Measurements from ENCODE around the gene PRKCE.

GRCh38 chr2:46040563-46041155, 389.2 kb downstream of the PRKCE start:
- TF ChIP-seq CTCF (conservative IDR thresholded peaks at IDR 0.05; ENCODE audit: low read depth in 2 of 2) (no peak), REST (IDR thresholded peaks at IDR 0.05; ENCODE audit: unreplicated experiment) (no peak), POLR2AphosphoS5 (IDR thresholded peaks at IDR 0.05; ENCODE audit: low read depth) (no peak), EZH2 (IDR thresholded peaks at IDR 0.05; ENCODE audit: low read depth, unreplicated experiment) (no peak), JUNB (IDR thresholded peaks at IDR 0.05; ENCODE audit: unreplicated experiment) (no peak), EZH2phosphoT487 (IDR thresholded peaks at IDR 0.05; ENCODE audit: unreplicated experiment) (no peak), ZNF331 (CRISPR knock-in tag; IDR thresholded peaks at IDR 0.05; ENCODE audit: low read depth) (no peak), CREB1 (CRISPR knock-in tag; IDR thresholded peaks at IDR 0.05; ENCODE audit: low read depth) (no peak)
